ENCODE data around the gene PHF21A. TPM values are rescaled to one million over a fixed set of nuclear protein-coding genes. Genes with fewer than 3 reads are reported as not detected.

Gene PHF21A
- polyA plus RNA-seq, 1 experiment: 29.0 TPM

- POLR2A ChIA-PET: no interaction called here
- Histone ChIP-seq H3K27ac (ENCODE audit: low read depth, low read length) (no peak overlapping the region), H3K9me3 (ENCODE audit: control insufficient read depth, insufficient read depth, low read length) (peaks cover 5% of the 10 kb centered on the region; the same call in 1 of the 2 replicates), H3K4me3 (ENCODE audit: low read depth, low read length) (no peak overlapping the region), H3K27me3 (ENCODE audit: control insufficient read depth, insufficient read depth, low read length) (no peaks in the 10 kb centered on the region)
- CTCF ChIA-PET: interaction anchor here (0.5 kb wide), 1 partner anchor 387 kb away, joined by 3 read pairs; no protein-coding TSS in a partner anchor
- no peak for DNase-seq (ENCODE audit: low read depth, low spot score)
- TF ChIP-seq, protein P1, sequence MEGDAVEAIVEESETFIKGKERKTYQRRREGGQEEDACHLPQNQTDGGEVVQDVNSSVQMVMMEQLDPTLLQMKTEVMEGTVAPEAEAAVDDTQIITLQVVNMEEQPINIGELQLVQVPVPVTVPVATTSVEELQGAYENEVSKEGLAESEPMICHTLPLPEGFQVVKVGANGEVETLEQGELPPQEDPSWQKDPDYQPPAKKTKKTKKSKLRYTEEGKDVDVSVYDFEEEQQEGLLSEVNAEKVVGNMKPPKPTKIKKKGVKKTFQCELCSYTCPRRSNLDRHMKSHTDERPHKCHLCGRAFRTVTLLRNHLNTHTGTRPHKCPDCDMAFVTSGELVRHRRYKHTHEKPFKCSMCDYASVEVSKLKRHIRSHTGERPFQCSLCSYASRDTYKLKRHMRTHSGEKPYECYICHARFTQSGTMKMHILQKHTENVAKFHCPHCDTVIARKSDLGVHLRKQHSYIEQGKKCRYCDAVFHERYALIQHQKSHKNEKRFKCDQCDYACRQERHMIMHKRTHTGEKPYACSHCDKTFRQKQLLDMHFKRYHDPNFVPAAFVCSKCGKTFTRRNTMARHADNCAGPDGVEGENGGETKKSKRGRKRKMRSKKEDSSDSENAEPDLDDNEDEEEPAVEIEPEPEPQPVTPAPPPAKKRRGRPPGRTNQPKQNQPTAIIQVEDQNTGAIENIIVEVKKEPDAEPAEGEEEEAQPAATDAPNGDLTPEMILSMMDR (IDR thresholded peaks at IDR 0.05; ENCODE audit: low read depth, low read length): no peak
These were observed 207.2 kb downstream of the PHF21A start for GRCh38 chr11:45913942-45914635.

- TF ChIP-seq, protein P1 (IDR thresholded peaks at IDR 0.05; ENCODE audit: low read depth, low read length): no peak
- no peak for DNase-seq (ENCODE audit: low read depth, low spot score)
- ChIA-PET POLR2A (interaction anchor here (0.6 to 0.7 kb wide), 2 partner anchors 67 to 203 kb away, joined by 4 read pairs; no protein-coding TSS in a partner anchor), CTCF (no interaction called here)
- H3K27me3 ChIP-seq (ENCODE audit: control insufficient read depth, insufficient read depth, low read length): no peaks in the 10 kb centered on the region
- H3K27ac ChIP-seq (ENCODE audit: low read depth, low read length): no peak overlapping the region
- no peak overlapping the region for H3K4me3 ChIP-seq (ENCODE audit: low read depth, low read length)
- H3K9me3 ChIP-seq (ENCODE audit: control insufficient read depth, insufficient read depth, low read length): peaks cover 5% of the 10 kb centered on the region; the same call in 1 of the 2 replicates
These were observed 207.7 kb downstream of the PHF21A start for GRCh38 chr11:45913514-45913913.

GRCh38 chr11:45910623-45911022, 210.6 kb downstream of the PHF21A start:
- H3K27me3 ChIP-seq (ENCODE audit: control insufficient read depth, insufficient read depth, low read length): no peaks in the 10 kb centered on the region
- no peaks in the 10 kb centered on the region for H3K9me3 ChIP-seq (ENCODE audit: control insufficient read depth, insufficient read depth, low read length)
- TF ChIP-seq, protein P1 (IDR thresholded peaks at IDR 0.05; ENCODE audit: low read depth, low read length): no peak
- no peak overlapping the region for H3K4me3 ChIP-seq (ENCODE audit: low read depth, low read length)
- H3K27ac ChIP-seq (ENCODE audit: low read depth, low read length): no peak overlapping the region
- ChIA-PET CTCF (no interaction called here), POLR2A (no interaction called here)
- DNase-seq (ENCODE audit: low read depth, low spot score): no peak

DNA sequence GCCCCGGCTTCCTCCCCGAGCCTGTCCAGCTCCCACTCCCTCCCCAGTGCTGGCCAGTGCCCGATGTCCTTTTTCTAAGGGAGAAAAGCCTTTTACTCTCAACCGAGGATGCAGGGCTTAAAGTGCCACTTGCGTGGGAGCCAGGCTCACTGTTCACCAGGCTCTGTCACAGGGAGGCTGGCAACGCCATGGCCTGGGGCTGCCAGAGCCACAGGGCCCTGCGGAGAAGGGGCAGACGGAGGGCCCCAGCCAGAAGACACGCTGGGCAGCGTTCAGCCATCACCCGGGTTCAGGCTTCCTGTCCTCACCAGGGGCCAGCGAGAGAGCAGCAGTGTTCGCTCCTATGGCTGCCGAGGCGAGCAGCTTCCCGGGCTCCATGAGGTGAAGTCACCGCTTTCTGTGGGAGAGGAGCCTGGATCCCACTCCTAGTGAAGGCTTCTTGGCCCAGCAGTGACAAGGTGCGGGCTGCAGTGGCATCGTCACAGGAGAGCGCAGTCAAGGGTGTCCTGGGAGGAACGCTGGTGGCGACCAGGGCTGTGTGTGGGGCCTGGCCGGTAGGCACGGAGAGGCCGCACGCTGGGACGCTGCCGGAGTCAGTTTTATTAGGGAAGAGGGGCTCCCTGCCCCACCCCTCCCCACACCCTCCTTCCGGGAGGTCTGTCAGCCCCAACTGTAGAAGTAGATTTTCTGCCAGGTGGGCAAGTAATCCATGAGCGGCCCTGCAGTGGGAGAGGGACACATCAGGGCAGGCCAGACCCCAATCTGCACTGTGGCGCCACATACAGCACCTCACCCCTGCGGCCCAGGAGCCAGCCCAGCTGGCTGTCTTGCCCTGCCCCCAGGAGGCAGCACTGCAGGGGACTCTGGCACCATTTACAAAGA, 211.4 kb downstream of the PHF21A start:
- ChIA-PET CTCF (no interaction called here), POLR2A (no interaction called here)
- H3K27ac ChIP-seq (ENCODE audit: low read depth, low read length): no peak overlapping the region
- H3K9me3 ChIP-seq (ENCODE audit: control insufficient read depth, insufficient read depth, low read length): no peaks in the 10 kb centered on the region
- TF ChIP-seq, protein P1 (IDR thresholded peaks at IDR 0.05; ENCODE audit: low read depth, low read length): no peak
- H3K27me3 ChIP-seq (ENCODE audit: control insufficient read depth, insufficient read depth, low read length): no peaks in the 10 kb centered on the region
- no peak for DNase-seq (ENCODE audit: low read depth, low spot score)
- no peak overlapping the region for H3K4me3 ChIP-seq (ENCODE audit: low read depth, low read length)
